Neuron (in vitro differentiated cells): Measurements from ENCODE around the gene KLK14.

Source experiments
- H2AFZ ChIP-seq: one replicate; pipeline ENCODE4 v1.6.1; 2013; ENCODE audit warnings: low read depth, mild to moderate bottlenecking, inconsistent platforms, low read length, moderate library complexity
- H3K27me3 ChIP-seq: one replicate; pipeline ENCODE4 v1.6.1; 2013; ENCODE audit warnings: low read length; ENCODE audit not compliant: insufficient read depth
- H3K36me3 ChIP-seq: one replicate; pipeline ENCODE4 v1.6.1; 2013; ENCODE audit warnings: low read length; ENCODE audit not compliant: insufficient read depth
- H3K4me1 ChIP-seq: one replicate; pipeline ENCODE4 v1.6.1; 2013; ENCODE audit warnings: low read length; ENCODE audit not compliant: insufficient read depth
- H3K4me3 ChIP-seq: 2 replicates; pipeline ENCODE4 v1.5.1; 2013; ENCODE audit warnings: mild to moderate bottlenecking, low read length, moderate library complexity
- H3K9me3 ChIP-seq: one replicate; pipeline ENCODE4 v1.6.1; 2013; ENCODE audit warnings: low read length

Gene KLK14

GRCh38 chr19:51121257-51121656, 38.6 kb upstream of the KLK14 start:
- H3K4me1 ChIP-seq: no peaks in the 10 kb centered on the region
- H3K4me3 ChIP-seq: no peak overlapping the region
- no peak overlapping the region for H2AFZ ChIP-seq
- H3K9me3 ChIP-seq: no peaks in the 10 kb centered on the region
- no peaks in the 10 kb centered on the region for H3K36me3 ChIP-seq
- peaks cover 15% of the 10 kb centered on the region for H3K27me3 ChIP-seq

DNA sequence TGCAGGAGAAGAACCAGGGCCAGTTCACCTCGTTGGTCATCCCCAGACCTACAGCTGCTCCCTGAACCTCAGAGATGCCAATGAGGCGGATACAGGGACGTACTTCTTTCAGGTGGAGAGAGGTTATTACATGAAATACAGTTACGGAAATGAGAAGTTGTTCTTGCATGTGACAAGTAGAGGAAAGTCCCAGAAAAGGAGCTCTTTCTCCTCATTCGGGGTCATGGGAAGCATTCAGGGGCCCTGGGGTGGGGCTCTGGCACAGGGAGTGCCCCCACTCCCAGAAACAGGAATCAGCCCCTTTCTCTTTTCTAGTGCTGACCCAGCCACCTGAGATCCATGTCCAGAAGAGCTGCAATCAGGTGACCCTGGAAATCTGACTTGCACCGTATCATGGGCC, 37.5 kb upstream of the KLK14 start:
- H3K36me3 ChIP-seq: no peaks in the 10 kb centered on the region
- H3K4me3 ChIP-seq: no peak overlapping the region
- H3K4me1 ChIP-seq: no peaks in the 10 kb centered on the region
- H3K9me3 ChIP-seq: no peaks in the 10 kb centered on the region
- no peak overlapping the region for H2AFZ ChIP-seq
- H3K27me3 ChIP-seq: peaks cover 15% of the 10 kb centered on the region

DNA sequence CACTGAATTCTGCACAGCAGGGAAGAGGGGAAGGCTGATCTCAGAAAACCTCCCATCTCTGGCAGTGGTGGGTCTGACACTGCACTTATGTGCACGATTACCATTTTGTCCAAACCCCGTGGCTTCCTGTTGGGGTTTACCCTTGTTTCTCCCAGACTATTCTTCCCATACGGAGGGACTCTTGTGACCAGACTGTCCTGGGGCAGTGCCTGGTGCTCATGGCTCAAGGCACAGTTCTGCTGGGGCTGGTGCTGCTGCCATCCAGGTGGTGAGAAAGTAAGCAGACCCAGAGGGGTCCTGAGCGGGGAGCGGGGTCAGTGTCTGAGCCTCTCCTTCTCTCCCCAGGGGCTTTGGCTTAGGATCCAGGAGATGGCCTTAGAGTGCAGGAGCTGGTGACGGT, 36.9 kb upstream of the KLK14 start:
- H3K4me3 ChIP-seq: no peak overlapping the region
- H3K27me3 ChIP-seq: peaks cover 15% of the 10 kb centered on the region
- no peaks in the 10 kb centered on the region for H3K36me3 ChIP-seq
- no peaks in the 10 kb centered on the region for H3K9me3 ChIP-seq
- H3K4me1 ChIP-seq: no peaks in the 10 kb centered on the region
- no peak overlapping the region for H2AFZ ChIP-seq

DNA sequence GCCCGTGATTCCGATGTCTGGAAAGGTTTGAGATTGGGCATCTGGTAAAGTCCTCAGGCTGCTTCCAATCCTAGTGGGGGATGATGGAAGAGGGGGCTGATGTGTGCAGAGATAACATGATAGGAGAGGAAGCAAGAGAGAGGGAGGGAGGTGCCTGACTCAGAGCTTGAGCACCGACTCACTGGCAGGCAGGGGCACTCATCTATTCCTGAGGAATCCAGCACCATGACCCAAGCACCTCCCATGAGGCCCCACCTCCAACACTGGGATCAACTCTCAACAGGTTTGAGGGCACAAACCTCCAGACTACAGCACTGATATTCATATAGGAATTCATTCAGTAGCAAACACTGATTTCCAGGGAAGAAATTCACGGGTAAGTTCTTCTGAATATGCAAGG, 36.4 kb upstream of the KLK14 start:
- Histone ChIP-seq H3K4me1 (no peaks in the 10 kb centered on the region), H2AFZ (no peak overlapping the region), H3K9me3 (no peaks in the 10 kb centered on the region), H3K4me3 (no peak overlapping the region), H3K36me3 (no peaks in the 10 kb centered on the region), H3K27me3 (peaks cover 17% of the 10 kb centered on the region)

DNA sequence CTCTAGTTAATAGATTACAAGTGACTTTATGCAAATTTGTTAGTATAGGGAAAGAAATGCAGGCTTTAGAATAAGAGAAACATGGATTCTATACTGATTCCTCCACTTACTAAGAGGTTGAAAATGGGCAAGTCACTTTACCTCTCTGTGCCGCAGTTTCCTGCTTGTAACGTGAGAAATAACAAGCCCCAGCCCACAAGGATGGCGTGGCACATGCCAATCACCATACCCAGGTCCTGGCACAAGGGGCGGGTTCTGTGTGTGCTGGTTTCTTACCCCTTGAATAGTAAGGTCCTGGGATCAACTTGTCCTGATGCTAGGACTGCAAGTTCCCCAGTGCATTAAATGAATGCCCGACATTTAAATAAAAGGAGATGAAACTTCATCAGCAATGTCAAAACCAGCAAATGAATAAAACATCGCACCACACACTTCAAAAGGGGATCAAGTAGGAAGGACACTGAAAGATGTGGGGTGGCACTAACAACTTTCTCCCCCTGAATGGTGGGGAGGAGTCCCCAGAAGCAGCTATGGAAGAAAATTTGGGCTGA, 34.1 kb upstream of the KLK14 start:
- Histone ChIP-seq H2AFZ (no peak overlapping the region), H3K4me1 (no peaks in the 10 kb centered on the region), H3K4me3 (no peak overlapping the region), H3K9me3 (no peaks in the 10 kb centered on the region), H3K27me3 (peaks cover 25% of the 10 kb centered on the region), H3K36me3 (no peaks in the 10 kb centered on the region)

DNA sequence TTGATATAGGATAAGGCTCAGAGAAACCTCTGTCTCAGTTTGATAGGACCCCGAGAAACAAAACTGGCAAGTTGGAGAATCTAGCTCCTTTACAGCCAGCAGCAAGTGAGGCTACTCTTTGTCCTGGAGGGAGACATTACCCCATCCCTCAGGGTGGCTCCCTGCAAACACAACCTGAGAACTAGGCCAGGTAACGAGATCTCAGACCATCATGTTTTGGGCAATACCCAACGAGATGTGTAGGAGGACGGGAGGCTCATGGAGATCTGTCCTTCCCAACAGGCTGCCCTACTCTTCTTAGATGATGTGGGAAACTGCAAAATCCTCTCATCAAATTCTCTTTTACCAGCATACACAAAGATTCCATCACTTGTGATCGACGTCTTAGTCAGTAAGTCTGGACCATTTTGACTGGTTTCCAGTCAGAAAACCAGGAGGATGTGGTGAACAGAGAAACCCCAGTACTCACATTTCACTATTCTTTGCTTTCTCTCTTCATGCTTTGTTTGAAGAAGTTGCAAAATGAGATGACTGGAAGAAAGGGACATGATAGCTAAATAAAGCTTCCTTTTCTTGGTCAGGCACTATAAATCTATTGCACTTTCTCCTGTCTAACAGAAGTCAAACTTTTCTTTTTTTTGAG, 31.5 kb upstream of the KLK14 start:
- H3K4me3 ChIP-seq: no peak overlapping the region
- no peak overlapping the region for H2AFZ ChIP-seq
- no peaks in the 10 kb centered on the region for H3K36me3 ChIP-seq
- H3K9me3 ChIP-seq: no peaks in the 10 kb centered on the region
- peaks cover 15% of the 10 kb centered on the region for H3K27me3 ChIP-seq
- H3K4me1 ChIP-seq: no peaks in the 10 kb centered on the region

DNA sequence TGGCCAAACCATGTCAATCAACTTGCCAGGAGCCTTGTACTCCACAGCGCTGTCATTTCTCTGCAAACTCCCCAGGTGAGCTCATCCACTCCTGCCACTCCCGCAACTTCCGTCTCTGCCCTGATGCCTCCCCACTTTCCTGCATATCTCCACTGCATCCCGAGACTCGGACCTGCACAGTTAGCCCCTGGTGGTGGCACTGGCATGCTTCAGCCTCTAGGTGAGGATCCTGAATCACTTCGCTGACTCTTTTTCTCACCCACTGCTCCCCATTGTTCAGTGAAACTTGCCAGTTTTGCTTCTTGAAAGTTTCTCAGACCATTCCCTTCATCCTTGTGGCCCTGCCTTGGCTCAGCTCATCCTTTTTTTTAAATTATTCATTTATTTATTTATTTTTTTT, 28.9 kb upstream of the KLK14 start:
- no peak overlapping the region for H3K4me3 ChIP-seq
- no peaks in the 10 kb centered on the region for H3K9me3 ChIP-seq
- no peaks in the 10 kb centered on the region for H3K36me3 ChIP-seq
- H3K4me1 ChIP-seq: peaks cover 7% of the 10 kb centered on the region
- no peak overlapping the region for H2AFZ ChIP-seq
- peaks cover 14% of the 10 kb centered on the region for H3K27me3 ChIP-seq

DNA sequence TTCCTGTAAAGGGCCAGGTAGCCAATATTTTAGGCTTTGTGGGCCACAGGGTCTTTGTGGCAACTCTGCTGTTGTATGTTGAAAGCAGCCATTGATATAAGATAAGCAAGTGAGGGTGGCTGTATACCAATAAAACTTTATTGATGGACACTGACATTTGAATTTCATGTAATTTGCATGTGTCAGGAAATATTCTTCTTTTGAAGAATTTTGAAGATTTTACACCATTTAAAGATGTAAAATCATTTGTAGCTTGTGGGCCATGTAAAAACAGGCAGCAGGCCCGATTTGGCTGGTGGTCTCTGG, 27.9 kb upstream of the KLK14 start:
- no peak overlapping the region for H2AFZ ChIP-seq
- H3K27me3 ChIP-seq: peaks cover 14% of the 10 kb centered on the region
- H3K9me3 ChIP-seq: no peaks in the 10 kb centered on the region
- no peaks in the 10 kb centered on the region for H3K36me3 ChIP-seq
- H3K4me1 ChIP-seq: peaks cover 7% of the 10 kb centered on the region
- H3K4me3 ChIP-seq: no peak overlapping the region

GRCh38 chr19:51108805-51109146, 26.1 kb upstream of the KLK14 start:
- H3K4me3 ChIP-seq: peak overlapping the region; percentile 85
- peak overlapping the region; percentile 88 for H2AFZ ChIP-seq
- H3K4me1 ChIP-seq: peaks cover 7% of the 10 kb centered on the region
- H3K36me3 ChIP-seq: peaks cover 2% of the 10 kb centered on the region
- peaks cover 10% of the 10 kb centered on the region for H3K27me3 ChIP-seq
- no peaks in the 10 kb centered on the region for H3K9me3 ChIP-seq

GRCh38 chr19:51108066-51108804, 25.5 kb upstream of the KLK14 start, which contains the start of gene CTU1:
CTU1 (minus strand) TSS chr19:51108409; CDS start chr19:51104569, 3,840 bp downstream.
- peaks cover 7% of the 10 kb centered on the region for H3K4me1 ChIP-seq
- peaks cover 10% of the 10 kb centered on the region for H3K27me3 ChIP-seq
- H3K36me3 ChIP-seq: peaks cover 3% of the 10 kb centered on the region
- no peaks in the 10 kb centered on the region for H3K9me3 ChIP-seq
- H3K4me3 ChIP-seq: peak within 1 kb of the TSS; percentile 85
- peak within 1 kb of the TSS; percentile 88 for H2AFZ ChIP-seq

GRCh38 chr19:51107406-51108065, 24.8 kb upstream of the KLK14 start:
- H3K36me3 ChIP-seq: peaks cover 9% of the 10 kb centered on the region
- peak overlapping the region; percentile 20 for H2AFZ ChIP-seq
- H3K4me3 ChIP-seq: peak overlapping the region; percentile 85
- peaks cover 5% of the 10 kb centered on the region for H3K27me3 ChIP-seq
- H3K4me1 ChIP-seq: peaks cover 7% of the 10 kb centered on the region
- H3K9me3 ChIP-seq: no peaks in the 10 kb centered on the region

DNA sequence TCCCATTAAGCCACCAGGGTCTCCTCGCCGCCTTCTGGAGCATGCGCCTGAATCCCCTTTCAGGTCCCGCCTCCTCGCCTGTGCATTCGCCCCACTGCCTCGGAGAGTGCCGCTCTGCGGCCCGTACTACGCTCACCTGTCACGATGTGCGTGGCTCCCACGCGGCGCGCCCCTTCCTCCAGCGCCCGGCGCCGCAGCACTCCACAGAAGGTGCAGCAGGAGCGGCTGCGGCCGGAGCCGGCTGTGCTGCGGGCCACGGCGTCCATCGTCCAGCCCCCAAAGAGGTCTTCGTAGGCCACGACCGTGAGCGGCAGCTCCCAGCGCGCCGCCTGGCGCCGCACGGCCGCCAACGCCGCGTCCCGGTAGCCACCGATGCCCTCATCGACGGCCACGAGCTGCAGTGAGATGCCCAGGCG, 21.2 kb upstream of the KLK14 start:
- H3K4me1 ChIP-seq: peaks cover 7% of the 10 kb centered on the region
- peaks cover 19% of the 10 kb centered on the region for H3K36me3 ChIP-seq
- H3K4me3 ChIP-seq: no peak overlapping the region
- no peak overlapping the region for H2AFZ ChIP-seq
- H3K9me3 ChIP-seq: no peaks in the 10 kb centered on the region
- no peaks in the 10 kb centered on the region for H3K27me3 ChIP-seq

DNA sequence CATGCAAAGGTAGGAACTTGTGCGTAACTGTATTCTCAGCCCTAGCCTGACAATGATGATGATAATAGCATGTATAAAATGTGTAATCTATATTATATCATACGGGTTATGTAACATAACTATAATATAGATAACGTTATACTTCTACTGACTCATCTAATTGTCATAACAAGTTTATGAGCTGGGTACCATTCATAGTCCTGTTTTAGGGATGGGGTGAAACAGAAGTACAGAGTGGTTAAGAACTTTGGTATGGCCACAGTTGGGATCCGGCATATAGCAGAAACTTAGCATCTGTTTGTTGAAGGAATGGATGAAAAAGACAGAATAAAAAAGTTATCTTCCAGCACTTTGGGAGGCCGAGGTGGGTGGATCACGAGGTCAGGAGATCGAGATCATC, 20.3 kb upstream of the KLK14 start:
- H3K4me1 ChIP-seq: peaks cover 4% of the 10 kb centered on the region
- no peak overlapping the region for H3K4me3 ChIP-seq
- peaks cover 22% of the 10 kb centered on the region for H3K36me3 ChIP-seq
- H3K27me3 ChIP-seq: no peaks in the 10 kb centered on the region
- H2AFZ ChIP-seq: no peak overlapping the region
- no peaks in the 10 kb centered on the region for H3K9me3 ChIP-seq
